ENCODE measurements around the gene CENPS. TPM values are rescaled to one million over a fixed set of nuclear protein-coding genes. Genes with fewer than 3 reads are reported as not detected.
A peak's percentile ranks its signal among the peaks of the same experiment; 100 is the strongest.

CENPS gene
- polyA plus RNA-seq, 1 experiment = 11.4 TPM

- Histone ChIP-seq H3K27ac (ENCODE audit: low read depth, low read length) (no peak overlapping the region), H3K9me3 (ENCODE audit: control insufficient read depth, insufficient read depth, low read length) (peaks cover 4% of the 10 kb centered on the region; the same call in 1 of the 2 replicates), H3K27me3 (ENCODE audit: control insufficient read depth, insufficient read depth, low read length) (no peaks in the 10 kb centered on the region), H3K4me3 (ENCODE audit: low read depth, low read length) (no peak overlapping the region)
- POLR2A ChIA-PET = interaction anchor here (0.6 kb wide), 1 partner anchor 183 kb away, joined by 4 read pairs; no protein-coding TSS in a partner anchor
- CTCF ChIA-PET = no interaction called here
- no peak for TF ChIP-seq CTCF (IDR thresholded peaks at IDR 0.05; ENCODE audit: low read depth, low read length)
- DNase-seq (ENCODE audit: low read depth, low spot score) = no peak
Measured at GRCh38 chr1:10396870-10397269, 33.4 kb upstream of the CENPS start.

- CTCF ChIA-PET = interaction anchor here (2.0 kb wide), 1 partner anchor 11 kb away, joined by 12 read pairs; no protein-coding TSS in a partner anchor
- TF ChIP-seq CTCF (IDR thresholded peaks at IDR 0.05; ENCODE audit: low read depth, low read length) = no peak
- peak overlapping the region; percentile 88 for H3K4me3 ChIP-seq (ENCODE audit: low read depth, low read length)
- POLR2A ChIA-PET = interaction anchor here (0.7 to 4.1 kb wide), 9 partner anchors 10 to 352 kb away, joined by 3 to 72 read pairs (median 4); partner anchors contain the start of gene CENPS
- H3K9me3 ChIP-seq (ENCODE audit: control insufficient read depth, insufficient read depth, low read length) = peaks cover 4% of the 10 kb centered on the region; the same call in 1 of the 2 replicates
- no peak for DNase-seq (ENCODE audit: low read depth, low spot score)
- H3K27ac ChIP-seq (ENCODE audit: low read depth, low read length) = peak overlapping the region; percentile 57
- H3K27me3 ChIP-seq (ENCODE audit: control insufficient read depth, insufficient read depth, low read length) = no peaks in the 10 kb centered on the region
Measured at GRCh38 chr1:10398278-10398733, 31.9 kb upstream of the CENPS start.

- peak within 1 kb of the TSS; percentile 91 for H3K27ac ChIP-seq (ENCODE audit: low read depth, low read length)
- H3K27me3 ChIP-seq (ENCODE audit: control insufficient read depth, insufficient read depth, low read length) = no peaks in the 10 kb centered on the region
- CTCF ChIA-PET = interaction anchor here (2.0 to 2.7 kb wide), 3 partner anchors 11 to 21 kb away, joined by 5 to 18 read pairs (median 12); no protein-coding TSS in a partner anchor
- peak within 1 kb of the TSS; percentile 92 for H3K4me3 ChIP-seq (ENCODE audit: low read depth, low read length)
- POLR2A ChIA-PET = interaction anchor here (0.7 to 4.1 kb wide), 10 partner anchors 11 to 353 kb away, joined by 3 to 72 read pairs (median 5); partner anchors contain the start of gene CENPS
- peak; percentile 97 for DNase-seq (ENCODE audit: low read depth, low spot score)
- no peak for TF ChIP-seq CTCF (IDR thresholded peaks at IDR 0.05; ENCODE audit: low read depth, low read length)
- H3K9me3 ChIP-seq (ENCODE audit: control insufficient read depth, insufficient read depth, low read length) = peaks cover 3% of the 10 kb centered on the region; the same call in 1 of the 2 replicates
Measured at GRCh38 chr1:10398734-10399443, 31.3 kb upstream of the CENPS start, which contains the start of gene PGD. PGD (plus strand) TSS chr1:10399064; CDS start chr1:10399118, 54 bp downstream.

GRCh38 chr1:10399444-10399941, 30.7 kb upstream of the CENPS start:
- CTCF ChIA-PET = interaction anchor here (1.1 to 2.7 kb wide), 5 partner anchors 12 to 31 kb away, joined by 3 to 18 read pairs (median 5); partner anchors contain the start of gene CENPS
- DNase-seq (ENCODE audit: low read depth, low spot score) = no peak
- Histone ChIP-seq H3K4me3 (ENCODE audit: low read depth, low read length) (peak overlapping the region; percentile 92), H3K27ac (ENCODE audit: low read depth, low read length) (peak overlapping the region; percentile 91), H3K9me3 (ENCODE audit: control insufficient read depth, insufficient read depth, low read length) (no peaks in the 10 kb centered on the region; the same call in 1 of the 2 replicates), H3K27me3 (ENCODE audit: control insufficient read depth, insufficient read depth, low read length) (no peaks in the 10 kb centered on the region)
- POLR2A ChIA-PET = interaction anchor here (2.6 to 4.1 kb wide), 4 partner anchors 11 to 22 kb away, joined by 10 to 72 read pairs (median 32); no protein-coding TSS in a partner anchor
- TF ChIP-seq CTCF (IDR thresholded peaks at IDR 0.05; ENCODE audit: low read depth, low read length) = no peak

All from AG04450 (cell line).